PC-3 (cell line): ENCODE data around the gene EEF1AKMT4.

ENCODE experiments used
- EZH2 ChIP-seq: fragments of 300-600 bp; sonication (generic); IDR thresholded peaks from one replicate; pipeline ENCODE4 v1.6.1; 2017; ENCODE audit warnings: antibody characterized with exemption, mild to moderate bottlenecking, low read length; ENCODE audit not compliant: unreplicated experiment
- TF ChIP-seq, protein P1 (sequence below): fragments of 300-600 bp; sonication (generic); conservative IDR thresholded peaks from 2 replicates; pipeline ENCODE4 v1.5.1; 2017; ENCODE audit warnings: antibody characterized with exemption, low read depth, mild to moderate bottlenecking, low read length

DNA sequence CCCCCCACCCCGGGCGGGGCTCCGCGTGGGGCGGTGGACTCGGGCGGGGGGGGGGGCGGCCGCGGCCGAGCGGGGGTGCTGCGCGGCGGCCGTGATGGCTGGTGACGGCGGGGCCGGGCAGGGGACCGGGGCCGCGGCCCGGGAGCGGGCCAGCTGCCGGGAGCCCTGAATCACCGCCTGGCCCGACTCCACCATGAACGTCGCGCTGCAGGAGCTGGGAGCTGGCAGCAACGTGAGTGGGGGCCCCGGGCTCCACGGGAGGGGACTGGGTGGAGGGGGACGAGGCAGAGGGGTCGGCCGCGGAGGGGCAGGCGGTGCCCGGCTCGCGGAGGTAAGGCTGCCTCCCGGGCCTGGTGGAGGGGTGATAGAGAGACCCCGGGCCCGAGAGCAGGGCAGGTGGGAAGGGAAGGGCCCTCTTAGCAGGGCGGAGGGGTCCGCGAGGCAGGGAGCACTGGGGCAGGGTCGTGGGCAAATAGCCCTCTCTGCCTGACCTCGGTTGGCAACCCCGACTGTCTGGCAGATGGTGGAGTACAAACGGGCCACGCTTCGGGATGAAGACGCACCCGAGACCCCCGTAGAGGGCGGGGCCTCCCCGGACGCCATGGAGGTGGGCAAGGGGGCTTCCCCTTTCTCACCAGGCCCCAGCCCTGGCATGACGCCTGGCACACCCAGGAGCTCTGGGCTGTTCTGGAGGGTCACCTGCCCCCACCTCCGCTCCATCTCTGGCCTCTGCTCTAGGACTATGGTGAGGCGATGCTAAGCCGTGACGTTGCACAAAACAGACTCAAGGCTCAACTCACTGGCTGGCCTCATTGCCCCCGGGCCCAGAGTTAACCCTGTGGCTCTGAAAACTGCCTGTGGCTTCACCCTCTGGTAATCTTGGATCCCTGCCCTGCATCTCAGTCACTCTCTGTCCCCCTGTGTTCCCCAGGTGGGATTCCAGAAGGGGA lies 26.8 kb downstream of the EEF1AKMT4 start, which contains the start of gene ECE2:
- TF ChIP-seq, protein P1, sequence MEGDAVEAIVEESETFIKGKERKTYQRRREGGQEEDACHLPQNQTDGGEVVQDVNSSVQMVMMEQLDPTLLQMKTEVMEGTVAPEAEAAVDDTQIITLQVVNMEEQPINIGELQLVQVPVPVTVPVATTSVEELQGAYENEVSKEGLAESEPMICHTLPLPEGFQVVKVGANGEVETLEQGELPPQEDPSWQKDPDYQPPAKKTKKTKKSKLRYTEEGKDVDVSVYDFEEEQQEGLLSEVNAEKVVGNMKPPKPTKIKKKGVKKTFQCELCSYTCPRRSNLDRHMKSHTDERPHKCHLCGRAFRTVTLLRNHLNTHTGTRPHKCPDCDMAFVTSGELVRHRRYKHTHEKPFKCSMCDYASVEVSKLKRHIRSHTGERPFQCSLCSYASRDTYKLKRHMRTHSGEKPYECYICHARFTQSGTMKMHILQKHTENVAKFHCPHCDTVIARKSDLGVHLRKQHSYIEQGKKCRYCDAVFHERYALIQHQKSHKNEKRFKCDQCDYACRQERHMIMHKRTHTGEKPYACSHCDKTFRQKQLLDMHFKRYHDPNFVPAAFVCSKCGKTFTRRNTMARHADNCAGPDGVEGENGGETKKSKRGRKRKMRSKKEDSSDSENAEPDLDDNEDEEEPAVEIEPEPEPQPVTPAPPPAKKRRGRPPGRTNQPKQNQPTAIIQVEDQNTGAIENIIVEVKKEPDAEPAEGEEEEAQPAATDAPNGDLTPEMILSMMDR: no peak
- no peak for TF ChIP-seq EZH2
